HG03095 (cell line): ENCODE measurements around the gene LTB4R.
"Not testable (repeated sequence)": the region's sequence is repeated elsewhere in the genome, so short reads cannot be mapped to it uniquely, and the experiment has no call there.

Source experiments
- ATAC-seq: cut with Tn5 transposase; IDR thresholded peaks from one replicate; pipeline ENCODE4 v1.9.1; 2021; ENCODE audit warnings: moderate library complexity; ENCODE audit not compliant: unreplicated experiment

LTB4R gene

DNA sequence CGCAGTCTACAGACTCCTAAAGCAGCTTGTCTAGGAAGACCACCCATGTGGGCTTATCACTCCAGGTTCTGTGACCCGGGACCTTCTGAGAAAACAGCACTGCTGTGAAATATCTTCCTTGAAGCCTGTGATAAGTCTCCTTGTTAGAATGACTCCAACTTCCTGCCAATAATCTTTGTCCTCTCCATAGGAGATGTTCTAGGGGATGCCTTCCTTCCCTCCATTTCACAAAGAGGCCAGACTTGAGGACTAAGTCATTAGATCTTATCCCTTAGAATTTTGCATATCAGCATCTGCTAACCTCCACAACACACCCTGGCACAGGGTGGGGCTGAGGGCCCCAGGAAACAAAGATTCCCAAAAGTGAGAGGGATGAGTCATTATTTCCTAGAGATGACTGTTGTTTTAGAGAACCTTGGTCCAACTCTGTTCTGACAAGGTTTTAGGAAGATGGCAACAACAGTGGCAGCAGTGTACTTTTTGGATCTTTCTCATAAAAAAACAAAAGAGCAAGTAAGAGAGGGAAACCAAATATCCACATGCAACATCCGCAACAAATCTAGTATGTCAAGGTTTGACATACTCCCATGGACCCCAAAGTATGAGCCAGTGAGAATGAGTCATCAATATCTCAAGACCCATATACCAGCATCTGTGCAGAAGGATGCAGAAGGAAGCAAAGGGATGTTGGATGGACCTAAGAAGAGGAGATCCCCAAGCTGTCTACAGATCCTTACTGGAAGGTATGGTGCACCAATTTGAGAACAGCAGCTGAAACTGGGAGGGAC is 6.0 kb downstream of the LTB4R start:
- ATAC-seq = no peak

DNA sequence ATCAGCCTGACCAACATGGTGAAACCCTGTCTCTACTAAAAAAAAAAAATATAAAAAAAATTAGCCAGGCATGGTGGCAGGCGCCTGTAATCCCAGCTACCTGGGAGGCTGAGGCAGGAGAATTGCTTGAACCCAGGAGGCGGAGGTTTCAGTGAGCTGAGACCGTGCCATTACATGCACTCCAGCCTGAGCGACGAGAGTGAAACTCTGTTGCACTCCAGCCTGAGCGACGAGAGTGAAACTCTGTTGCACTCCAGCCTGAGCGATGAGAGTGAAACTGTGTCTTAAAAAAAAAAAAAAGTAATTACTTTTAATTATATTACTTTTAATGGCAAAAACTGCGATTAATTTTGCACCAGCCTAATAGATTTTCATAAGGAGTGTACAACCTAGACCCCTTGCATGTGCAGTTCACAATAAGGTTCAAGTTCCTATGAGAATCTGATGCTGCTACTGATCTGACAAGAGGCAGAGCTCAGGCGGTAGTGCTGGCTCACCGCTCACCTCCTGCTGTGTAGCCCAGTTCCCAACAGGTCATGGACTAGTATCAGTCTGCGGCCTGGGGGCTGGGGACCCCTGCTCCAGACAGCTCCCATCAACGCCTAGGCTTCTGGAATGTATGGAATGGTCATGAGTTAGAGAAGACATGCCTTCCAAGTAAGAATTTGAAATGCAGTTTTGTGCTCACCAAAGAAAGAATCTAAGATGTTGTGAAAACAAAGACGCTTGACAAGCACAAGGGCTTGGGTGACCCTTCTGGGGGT is 10.1 kb downstream of the LTB4R start:
- no peak for ATAC-seq

DNA sequence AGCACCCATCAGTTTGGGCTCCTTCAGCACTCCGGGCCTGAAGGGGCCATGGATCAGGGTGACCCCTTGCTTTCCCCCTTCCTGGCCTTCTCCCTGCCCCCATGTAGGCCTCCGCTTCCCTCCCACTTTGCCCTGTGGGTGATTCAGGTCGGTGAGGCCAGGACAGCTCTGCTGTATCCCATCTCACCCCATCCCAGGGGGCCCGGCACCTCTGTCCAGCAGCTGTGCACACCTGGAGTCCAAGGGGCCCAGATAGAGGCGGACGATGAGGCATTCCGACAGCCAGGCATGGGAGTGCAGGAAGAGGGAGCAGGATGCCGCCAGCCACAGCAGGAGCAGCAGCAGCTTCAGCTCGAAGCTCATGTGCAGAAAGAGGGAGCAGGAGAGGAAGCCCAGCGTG is 11.4 kb downstream of the LTB4R start:
- ATAC-seq = no peak

DNA sequence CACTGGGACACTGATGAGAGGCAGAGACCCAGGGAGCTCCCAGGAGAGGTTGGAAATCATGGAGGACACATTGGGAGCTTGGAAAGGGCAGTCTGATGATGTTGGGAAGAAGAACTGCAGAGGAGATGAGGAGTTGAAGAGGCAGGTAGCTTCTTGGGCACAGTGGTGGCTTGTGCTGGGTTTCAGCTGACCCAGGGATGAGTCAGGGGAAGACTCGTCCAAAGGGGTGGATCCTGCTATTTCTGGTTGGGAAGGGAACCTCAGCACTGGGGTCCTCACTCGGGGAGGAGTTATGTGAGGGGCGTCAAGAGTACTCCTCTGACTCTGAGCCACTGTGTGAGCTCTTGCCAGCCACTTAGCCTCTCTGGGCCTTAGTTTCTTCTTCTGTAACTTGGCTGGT is 12.0 kb downstream of the LTB4R start:
- ATAC-seq = no peak

DNA sequence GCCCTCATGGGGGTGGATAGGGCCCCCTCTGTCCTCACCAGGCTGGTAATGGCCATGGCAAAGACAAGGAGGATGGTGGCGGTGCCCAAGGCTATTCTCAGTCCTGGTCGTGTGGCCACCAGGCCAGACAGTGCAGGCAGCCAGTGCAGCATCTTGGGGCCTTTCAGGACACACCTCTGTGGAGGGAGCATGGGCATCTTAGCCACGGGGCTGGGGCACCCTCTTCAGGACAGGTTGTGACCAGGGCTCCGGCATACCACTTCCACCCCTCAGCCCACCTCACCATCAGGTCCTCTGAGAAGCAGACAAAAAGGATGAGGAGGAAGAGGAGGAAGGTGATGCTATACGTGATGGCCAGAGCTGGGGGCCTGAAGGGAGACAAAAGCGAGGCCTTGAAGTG is 12.7 kb downstream of the LTB4R start:
- no peak for ATAC-seq

DNA sequence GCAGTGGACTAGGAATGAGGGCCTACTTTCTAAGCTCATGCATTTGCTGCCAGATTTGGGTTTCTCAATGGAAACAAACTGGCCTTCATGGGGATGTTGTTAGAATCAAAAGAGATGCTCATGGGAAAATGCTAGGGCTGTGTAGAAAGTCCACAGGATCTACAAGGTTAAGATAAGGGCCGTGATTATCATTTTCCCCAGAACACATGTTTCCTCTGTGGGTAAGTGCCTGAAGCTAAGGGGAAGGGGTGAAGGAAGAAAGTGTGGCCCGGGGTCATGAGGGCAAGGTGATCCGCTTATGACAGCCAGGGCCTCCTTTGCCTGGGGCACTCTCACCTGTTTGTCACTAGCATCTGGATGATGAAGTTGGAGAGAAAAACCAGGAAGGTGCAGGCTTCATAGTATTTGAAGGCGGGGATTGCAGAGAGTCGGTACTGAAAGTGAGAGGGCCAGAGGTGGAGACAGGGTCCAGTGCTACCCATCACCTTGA is 13.8 kb downstream of the LTB4R start:
- ATAC-seq = no peak

DNA sequence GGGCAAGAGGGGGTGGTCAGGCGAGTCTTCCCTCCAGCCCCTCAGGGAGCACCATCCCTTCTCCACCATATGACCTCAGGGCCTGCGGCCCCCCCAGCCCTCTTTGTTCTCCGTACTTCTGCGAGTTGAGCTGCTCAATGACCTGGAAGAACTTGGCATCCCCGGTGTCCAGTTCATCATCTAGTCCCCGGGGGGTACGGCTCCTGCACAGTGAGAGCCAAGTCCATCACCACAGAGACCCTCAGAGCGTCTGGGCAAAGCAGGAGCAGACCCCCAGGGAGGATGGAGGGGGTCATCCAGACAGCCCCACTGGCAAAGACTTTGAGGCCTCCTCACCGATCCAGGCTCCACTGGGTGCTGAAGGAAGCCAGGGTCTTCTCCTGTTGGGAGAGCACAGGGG is 14.7 kb downstream of the LTB4R start:
- no peak for ATAC-seq

DNA sequence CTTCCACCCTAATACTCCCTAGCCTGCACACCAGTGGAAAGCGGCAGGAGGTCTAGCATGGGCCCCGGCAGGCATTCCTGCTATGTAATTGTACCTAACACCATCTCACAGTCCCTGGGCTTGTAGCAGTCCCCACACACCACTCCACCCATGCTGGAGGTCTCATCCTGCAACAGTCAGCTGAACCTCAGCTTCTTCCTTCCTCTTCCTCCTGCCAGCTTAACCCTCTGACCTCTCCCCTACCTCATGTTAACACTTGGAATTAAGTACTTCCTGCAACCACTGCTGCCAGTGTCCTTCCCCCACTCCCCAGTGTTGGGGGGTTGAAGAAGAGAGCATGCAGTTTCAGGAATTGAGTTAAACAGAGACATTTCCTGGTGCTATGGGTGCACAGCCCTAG is 16.0 kb downstream of the LTB4R start:
- no peak for ATAC-seq

DNA sequence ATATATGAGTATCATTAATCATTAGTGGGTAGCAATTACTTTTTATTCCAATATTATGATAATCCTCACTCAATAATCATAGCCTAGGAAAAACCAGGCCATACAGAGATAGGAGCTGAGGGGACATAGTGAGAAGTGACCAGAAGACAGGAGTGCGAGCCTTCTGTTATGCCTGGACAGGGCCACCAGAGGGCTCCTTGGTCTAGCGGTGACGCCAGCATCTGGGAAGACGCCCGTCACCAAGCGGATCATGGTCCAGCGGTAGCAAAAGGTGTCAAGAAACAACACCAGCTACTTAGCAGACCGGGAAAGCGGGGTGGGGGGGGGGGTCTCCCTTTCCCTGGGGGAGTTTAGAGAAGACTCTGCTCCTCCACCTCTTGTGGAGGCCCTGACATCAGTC is 16.6 kb downstream of the LTB4R start:
- ATAC-seq = not testable (repeated sequence)

DNA sequence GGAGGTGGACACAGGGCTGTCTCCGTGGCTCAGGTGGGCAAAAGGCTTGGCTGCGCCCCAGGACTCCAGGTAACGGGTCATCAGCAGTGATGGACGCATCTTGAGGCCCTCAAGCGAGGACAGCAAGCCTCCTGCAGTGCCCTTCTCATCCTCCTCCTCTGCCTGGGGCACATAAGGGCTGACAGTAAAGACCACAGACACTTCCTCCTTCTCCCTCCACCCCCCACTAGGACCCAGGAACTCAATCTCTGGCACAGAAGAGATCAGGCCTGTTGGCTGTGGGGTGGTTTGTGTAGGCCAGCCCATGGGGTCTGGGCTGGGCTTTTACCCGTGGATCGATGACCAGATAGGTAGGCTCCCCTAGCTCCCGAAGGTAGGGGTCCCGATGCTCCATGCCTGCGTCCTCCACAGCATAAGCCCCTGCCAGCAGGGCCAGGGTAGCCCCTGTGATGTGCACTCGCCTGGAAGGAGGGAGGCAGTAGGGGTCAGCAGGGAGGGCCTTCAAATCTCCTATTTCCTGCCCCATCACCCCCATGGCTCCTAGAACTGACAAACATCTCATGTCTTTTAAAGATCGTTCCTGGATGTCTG is 17.9 kb downstream of the LTB4R start:
- ATAC-seq = no peak

DNA sequence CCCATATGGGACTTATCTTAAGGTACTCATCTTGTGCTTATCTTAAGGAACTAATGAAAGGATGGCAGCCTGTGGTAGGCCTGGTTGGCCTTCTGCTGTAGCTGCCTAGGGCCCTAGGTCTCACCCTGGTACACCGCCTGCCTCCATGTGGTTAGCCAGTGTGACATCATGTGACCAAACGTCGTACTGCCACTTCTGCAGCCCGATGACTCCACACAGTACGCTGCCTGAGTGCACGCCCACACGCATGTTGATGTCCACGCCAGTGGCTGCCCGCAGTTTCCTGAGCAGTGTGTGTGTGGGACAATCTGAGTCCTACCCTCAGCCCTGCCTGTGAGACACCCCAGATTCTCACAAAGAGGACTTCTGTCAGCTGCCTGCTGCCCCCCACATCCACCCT is 18.4 kb downstream of the LTB4R start:
- ATAC-seq = no peak

DNA sequence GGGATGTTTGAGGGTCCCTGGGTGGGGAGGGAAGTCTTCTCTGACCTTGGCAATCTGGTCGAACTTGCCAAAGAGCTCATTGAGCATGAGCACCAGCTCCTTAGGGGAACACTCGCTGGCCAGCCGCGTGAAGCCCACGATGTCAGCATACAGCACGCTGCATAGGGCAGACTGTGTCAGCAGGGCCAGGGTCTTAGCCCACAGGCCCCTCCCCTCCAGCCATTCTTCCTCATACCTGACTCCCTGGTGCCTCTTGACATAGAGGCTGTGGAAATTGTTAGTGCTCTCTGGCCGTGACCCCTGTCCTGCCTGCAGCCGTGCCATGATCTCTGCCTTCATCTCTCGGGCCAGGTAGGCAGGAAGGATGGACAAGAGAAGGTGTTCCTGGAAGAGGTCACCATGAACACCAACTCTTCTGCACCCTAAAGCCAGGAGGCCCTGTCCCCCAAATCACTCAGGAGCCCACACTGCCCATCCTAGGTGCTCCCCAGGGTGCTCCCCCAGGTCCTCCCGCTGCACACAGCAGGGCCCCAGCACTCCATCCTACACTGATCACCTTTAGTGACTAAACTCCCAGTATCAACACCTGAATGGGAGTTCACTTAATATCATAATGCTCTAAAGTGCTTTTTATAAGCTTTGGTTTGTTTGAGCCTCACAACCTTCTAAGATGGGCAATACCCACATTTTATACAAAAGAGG is 19.8 kb downstream of the LTB4R start:
- no peak for ATAC-seq

DNA sequence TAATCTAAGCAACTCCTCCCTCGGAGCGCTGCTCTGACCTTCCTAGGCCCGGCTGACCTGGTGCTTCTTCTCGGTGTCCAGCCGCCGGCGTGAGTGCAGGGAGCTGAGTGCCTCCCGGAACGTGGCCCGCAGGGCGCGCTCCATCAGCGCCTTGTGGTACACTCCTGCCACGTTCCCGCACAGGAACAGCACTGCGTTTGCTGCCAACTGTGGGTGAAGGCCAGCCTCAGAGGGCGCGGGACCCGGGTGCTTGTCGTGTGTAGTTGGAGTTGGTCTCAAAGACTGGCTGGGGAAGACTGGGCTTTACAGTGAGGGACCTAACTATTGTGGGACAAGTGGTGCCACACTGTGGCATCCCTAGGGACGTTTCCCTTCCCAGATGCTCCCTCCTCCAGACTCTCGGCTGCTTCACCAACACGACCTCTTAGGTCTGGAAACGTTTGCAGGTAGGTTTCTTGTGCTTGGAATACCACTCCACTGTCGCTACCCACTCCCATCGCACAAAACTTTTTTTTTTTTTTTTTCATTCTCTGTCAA is 20.5 kb downstream of the LTB4R start:
- ATAC-seq = no peak

DNA sequence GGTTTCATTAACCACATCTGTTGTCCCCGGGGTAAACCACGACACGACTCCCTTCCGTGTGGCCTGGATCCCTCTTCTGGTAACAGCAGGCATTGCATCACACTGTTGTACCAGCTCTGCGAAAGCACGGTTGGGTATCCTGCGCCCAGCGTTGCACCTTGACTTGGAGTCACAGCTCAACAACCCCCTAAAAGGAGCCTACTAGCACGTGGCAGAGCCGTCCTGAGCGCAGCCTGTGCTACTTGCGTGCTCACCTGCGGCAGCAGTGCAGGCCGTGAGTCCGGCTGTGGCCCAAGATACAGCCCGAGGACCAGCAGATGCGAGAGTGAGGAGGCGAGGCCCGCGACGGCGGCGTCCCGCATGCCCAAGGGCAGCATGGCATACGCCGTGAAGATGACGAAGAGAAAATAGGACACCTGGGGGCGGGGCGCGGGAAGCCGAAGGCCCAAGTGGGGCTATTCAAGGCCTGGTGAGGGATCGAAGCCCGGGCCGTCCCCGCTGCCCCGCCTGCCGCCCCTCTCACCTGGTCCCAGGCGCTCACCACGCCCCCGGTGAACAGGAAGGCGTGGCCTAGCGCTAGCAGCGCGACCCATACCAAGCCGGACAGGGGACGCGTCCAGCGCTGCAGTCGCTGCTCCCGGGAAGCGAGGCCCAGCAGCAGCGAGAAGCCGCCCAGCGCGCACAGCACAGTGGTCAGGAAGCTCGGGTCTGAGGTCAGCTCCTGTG is 21.1 kb downstream of the LTB4R start:
- ATAC-seq = peak; percentile 77

DNA sequence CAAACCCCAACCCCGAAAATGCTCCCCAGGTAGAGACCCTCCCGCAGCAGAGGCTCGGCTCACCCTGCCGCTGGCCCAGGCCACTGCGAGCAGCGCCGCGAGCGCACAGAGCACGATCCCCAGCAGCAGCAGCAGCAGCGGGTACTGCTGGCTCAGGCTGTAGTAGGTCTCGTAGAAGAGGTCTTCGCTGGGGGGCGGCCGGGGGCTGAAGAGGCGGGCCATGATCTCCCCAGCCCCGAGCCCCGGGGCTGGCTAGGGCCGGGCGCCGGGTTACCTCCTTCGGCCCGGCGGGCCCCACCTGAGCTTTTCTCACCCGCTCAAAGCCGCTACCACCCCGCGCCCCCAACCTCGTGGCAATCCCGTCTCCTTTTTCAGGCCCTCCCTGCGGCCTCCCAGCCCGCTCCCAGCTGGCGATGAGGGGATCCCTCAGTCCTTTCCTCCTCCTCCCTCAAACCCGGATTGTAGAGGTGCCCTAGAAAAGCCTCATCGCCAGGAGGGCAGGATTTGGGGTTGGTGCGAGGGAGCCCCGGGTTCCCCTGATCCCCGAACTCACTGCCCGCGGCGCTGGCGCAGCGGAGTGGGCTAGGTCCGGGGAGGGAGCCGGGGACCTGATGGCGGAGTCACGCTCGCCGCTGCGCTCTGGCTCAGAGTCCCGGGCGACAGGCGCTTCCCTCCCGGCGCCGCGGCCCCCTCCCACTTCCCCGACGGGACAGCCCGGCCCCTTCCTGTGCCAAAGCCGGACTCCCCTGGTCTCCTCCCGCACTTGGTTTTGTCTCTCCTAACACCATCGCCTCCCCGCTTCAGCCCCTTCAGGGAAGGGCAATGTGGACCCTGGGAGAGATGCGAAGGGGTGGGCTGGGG is 23.4 kb downstream of the LTB4R start, which contains the start of gene ADCY4:
ADCY4 (minus strand) TSS at position 641 of the 861 bp plus-strand sequence; CDS start at position 222, 419 bp downstream.
- ATAC-seq = no peak

DNA sequence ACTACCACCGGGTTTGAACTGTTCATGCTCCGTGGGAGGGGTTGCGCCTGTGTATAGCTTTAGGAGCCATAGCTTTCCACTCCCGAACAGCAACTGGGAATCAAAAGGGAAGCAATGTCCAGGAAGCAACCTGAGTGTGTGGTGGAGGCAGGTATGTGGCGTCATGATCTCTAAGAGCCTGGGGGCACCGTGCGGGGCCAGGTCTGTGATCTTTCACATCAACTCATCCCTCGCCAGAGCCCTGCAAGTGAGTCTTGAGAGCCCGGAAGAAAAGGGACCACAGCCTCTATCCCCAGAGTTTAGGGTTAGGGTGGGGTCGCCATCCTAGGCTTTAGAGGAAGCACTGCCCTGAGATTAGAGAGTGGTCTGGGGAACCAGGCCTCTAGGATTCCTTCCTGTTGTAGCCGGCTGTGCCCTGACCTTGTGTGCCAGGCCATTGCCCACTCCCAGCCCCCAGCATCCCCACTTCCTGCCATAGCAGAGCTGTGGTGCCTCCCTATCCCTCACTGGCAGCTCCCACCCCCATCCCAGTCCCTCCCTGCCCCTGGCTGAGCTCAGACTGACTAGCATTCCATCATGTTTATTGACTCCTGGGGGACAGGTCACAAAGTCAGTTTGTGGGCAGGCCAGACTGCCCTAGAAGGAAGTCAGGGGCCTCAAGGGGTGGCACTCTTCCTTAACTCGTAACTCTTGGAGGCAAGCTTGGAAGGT is 24.3 kb downstream of the LTB4R start:
- ATAC-seq = no peak

DNA sequence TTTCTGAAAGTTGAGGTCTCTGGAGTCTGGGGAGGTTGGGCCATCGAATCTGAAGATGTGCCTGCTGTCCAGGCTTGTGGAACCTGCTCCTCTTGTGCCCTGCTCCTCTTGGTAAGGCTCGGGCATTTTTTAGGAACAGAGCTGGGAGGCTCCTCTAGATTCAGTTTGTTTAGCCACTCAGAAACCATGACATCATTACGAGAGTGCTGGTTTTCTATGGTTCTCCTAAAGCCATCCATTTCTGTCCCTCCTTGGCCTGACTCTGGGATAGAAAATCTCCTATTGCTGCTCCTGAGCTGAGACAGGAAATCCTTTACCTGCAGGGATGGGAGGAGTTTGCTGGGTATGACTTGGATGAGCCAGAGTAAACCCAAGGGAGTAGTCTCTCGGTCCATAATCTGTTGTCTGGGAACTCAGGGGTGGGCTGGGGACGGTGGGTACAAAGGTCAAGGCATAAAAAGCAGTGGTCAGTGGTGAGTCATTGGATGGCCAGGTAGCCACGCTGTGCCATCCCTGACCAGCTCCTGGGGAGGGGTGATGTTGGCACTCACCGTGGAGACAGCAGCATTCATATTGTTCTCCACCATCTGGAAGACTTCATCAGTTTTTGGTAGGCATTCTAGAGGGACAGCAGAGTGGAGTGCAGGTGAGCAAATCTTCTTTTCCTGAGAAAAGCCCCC is 26.0 kb downstream of the LTB4R start:
- ATAC-seq = no peak

DNA sequence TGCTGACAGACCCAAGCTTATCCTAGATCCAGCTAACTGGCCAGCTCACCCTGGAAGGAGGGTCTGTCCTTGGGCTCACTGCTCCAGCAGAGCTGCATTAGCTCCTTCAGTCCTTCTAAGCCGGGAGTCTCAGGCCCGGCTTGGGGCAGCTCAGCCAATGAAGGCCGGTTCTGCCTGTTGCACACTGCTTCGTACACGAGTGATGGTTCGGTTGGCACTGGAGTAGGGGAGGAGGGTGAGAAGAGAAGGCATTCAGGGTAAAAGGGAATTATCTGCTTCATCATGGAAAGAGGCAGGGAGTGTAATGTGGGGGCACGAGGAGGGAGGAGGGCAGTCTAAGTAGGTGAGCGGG is 26.5 kb downstream of the LTB4R start:
- no peak for ATAC-seq
